Fibroblast of skin of right biceps (primary cell): ENCODE measurements around the gene B3GALT6.

Experiments used
- DNase-seq: peaks from one replicate; pipeline ENCODE4 v3.0.0-alpha.2; 2013

B3GALT6 gene

DNA sequence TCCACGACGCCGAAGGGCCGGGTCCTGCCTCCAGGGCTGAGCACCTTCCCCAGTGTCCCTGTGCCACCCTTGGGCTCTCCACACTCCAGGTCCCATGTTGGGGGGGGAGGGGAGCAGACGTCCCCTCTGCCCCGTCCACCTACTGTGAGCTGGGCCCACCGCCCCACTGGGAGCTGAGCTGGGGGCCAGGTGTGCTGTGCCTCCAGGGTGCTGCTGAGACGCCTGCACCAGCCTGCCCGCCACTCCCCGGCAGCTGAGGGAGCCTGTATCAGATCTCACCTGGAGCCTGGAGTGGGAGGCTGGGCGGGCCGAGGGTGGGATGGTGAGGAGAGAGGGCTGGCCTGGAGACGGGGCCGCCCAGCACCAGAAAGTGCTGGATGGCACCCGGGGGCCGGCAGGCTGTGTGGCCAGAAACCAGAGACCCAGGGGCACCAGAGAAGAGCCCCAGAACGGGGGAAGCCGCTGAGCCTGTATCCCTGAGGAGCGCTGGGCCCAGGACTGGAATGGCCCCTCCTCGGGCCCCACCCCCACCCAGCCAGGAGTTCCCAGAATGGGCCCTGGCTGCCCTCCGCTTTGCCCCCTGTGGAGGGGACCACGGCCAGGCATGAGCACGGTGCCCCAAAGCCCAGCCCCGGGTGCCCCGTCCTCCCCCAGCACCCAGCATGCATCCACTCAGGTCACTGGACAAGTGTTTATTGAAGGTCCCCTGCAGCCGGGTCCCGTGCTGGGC lies 29.0 kb upstream of the B3GALT6 start:
- no peak for DNase-seq

- DNase-seq, result no peak
These were observed 28.2 kb upstream of the B3GALT6 start for GRCh38 chr1:1203561-1204424.

GRCh38 chr1:1204425-1204920 lies 27.6 kb upstream of the B3GALT6 start:
- DNase-seq, result no peak

GRCh38 chr1:1204998-1205768 lies 26.9 kb upstream of the B3GALT6 start:
- DNase-seq, result no peak

GRCh38 chr1:1205769-1206375 lies 26.2 kb upstream of the B3GALT6 start:
- DNase-seq, result no peak

- no peak for DNase-seq
These were observed 25.6 kb upstream of the B3GALT6 start, which contains the start of gene TNFRSF18 for GRCh38 chr1:1206376-1206965. TSS of gene TNFRSF18 (minus strand) at chr1:1206592. CDS start at chr1:1206571, 21 bp downstream.

- no peak for DNase-seq
These were observed 25.0 kb upstream of the B3GALT6 start for GRCh38 chr1:1206966-1207531.

- DNase-seq, result no peak
These were observed 24.5 kb upstream of the B3GALT6 start for GRCh38 chr1:1207571-1207892.

- DNase-seq, result peak; percentile 22
These were observed 23.2 kb upstream of the B3GALT6 start for GRCh38 chr1:1208713-1209433.

GRCh38 chr1:1210726-1211540 lies 21.1 kb upstream of the B3GALT6 start:
- DNase-seq, result no peak

DNA sequence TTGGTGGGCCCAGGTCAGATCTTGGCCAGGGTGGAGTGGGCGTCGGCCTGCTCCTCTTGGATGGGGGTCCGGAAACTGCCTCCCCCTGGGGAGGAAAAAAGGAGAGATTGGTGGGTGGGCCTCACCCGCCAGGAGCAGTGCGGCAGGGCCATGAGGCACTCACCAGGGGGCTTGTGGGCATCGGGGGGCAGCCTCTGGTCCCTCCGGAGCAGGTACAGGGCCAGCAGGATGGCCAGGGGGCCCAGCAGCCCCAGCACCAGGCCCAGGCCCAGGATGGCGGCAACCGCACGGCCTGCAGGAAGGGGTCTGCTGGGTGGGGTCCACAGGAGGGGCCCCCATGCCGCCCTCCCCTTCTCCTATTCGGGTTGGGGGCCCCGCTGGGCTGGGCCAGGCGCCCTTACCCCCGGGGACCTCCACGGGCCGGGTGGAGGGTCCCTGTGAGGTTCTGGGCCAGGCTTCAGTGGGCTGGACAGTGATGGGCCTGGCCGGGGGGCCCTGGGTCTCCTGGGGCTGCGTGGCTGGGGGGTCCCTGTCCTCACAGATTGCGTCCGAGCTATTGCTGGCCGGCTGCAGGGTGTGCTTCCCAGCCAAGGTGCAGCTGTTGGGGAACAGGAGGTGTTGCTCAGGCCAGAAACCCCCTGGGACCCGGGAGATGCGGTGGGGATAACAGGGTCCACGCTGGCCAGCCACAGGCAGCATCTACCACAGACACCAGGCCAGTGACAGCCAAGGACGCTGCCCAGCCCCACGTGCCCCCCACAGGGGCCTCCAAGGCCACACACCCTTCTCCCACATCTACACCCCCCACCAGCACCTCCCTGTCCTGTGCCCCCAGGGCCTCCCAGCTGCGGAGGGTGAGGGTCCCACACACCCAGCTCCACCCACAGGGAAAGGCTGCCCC lies 20.2 kb upstream of the B3GALT6 start:
- DNase-seq, result no peak

- no peak for DNase-seq
These were observed 19.2 kb upstream of the B3GALT6 start for GRCh38 chr1:1212780-1213344.

DNA sequence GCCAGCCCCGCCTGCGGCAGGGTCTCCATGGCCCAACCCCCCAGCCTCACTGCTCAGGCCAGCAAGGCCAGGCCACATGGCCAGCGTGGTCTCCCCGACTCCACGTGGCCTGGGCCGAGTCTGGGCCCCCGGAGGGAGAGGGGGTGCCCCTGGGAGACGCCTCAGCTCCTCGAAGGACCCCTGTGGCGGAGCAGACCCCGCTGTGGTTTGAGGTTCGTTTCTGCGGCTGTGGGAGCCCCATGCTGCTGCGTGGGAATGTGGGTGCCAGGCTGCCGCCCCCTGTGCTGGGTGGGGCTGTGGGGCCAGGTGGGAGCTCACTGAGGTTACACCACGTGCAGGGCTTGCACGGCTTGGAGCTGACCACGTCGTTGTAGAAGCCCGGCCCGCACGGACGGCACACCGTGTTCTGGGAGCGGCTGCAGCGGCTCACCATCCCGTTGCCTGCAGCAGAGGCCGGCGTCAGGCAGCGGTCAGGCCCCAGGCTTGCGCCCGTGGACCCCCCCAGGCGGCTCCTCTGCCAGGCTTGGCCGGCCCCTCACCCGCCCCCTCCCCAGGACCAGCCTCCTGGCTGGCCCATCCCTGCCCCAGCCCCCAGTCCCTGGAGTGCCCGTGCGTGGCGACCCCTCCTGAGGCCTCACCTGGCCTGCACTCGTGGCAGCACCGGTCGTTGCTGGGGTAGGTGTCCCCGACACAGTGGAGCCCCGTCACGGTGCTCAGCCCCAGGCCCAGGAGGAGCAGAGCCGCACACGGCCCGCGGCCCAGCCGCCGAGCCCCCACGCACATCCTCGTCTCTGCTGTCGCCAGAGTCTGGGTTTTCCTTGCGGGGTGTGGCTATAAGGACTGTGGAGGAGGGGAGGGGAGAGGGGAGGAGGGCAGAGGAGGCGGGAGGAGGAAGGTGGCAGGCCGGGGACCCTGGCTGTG lies 18.4 kb upstream of the B3GALT6 start, which contains the start of gene TNFRSF4:
TNFRSF4 (minus strand) TSS at position 809 of the 921 bp plus-strand sequence; CDS start at position 783, 26 bp downstream.
- no peak for DNase-seq

GRCh38 chr1:1215080-1215676 lies 16.9 kb upstream of the B3GALT6 start:
- no peak for DNase-seq

- no peak for DNase-seq
These were observed 16.0 kb upstream of the B3GALT6 start for GRCh38 chr1:1215881-1216605.
